ENCODE measurements around the gene TRIM4.
"Not testable (repeated sequence)": the region's sequence is repeated elsewhere in the genome, so short reads cannot be mapped to it uniquely, and the experiment has no call there.

The TRIM4 gene

DNA sequence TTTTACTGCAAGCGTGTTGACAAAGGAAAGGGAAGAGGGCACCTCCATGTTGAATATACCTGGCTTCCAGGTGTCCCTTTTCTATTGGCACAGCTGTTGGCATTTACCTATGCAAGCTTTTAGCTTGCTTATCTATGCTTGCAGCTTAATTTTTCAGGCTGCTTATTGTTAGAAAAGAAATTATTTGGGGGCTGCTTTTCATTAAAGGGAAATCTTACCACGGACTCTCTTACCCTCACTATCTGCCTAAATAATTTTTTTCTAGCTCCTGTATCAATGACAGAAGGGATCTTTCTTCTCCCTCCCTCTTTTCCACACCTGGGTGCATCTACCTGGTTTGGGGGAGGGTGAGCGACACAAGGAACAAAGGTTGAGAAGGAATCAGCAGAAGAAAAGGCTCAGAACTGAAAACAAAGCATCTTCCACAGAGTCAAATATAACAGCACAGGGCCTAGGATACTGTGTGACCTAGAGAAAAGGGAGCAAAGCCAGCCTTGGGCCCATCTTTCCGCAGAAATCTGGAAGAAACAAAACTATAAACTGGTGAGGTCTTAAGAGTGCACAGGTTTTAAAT, 25.3 kb upstream of the TRIM4 start:
- Histone ChIP-seq H3K4me3 (replicated peaks; ENCODE audit: insufficient read depth, low read length) (no peak overlapping the region), H3K27ac (replicated peaks) (no peak overlapping the region), H3K27me3 (ENCODE audit: insufficient read depth, poor library complexity, severe bottlenecking) (peaks cover 7% of the 10 kb centered on the region)
- TF ChIP-seq, protein P1, sequence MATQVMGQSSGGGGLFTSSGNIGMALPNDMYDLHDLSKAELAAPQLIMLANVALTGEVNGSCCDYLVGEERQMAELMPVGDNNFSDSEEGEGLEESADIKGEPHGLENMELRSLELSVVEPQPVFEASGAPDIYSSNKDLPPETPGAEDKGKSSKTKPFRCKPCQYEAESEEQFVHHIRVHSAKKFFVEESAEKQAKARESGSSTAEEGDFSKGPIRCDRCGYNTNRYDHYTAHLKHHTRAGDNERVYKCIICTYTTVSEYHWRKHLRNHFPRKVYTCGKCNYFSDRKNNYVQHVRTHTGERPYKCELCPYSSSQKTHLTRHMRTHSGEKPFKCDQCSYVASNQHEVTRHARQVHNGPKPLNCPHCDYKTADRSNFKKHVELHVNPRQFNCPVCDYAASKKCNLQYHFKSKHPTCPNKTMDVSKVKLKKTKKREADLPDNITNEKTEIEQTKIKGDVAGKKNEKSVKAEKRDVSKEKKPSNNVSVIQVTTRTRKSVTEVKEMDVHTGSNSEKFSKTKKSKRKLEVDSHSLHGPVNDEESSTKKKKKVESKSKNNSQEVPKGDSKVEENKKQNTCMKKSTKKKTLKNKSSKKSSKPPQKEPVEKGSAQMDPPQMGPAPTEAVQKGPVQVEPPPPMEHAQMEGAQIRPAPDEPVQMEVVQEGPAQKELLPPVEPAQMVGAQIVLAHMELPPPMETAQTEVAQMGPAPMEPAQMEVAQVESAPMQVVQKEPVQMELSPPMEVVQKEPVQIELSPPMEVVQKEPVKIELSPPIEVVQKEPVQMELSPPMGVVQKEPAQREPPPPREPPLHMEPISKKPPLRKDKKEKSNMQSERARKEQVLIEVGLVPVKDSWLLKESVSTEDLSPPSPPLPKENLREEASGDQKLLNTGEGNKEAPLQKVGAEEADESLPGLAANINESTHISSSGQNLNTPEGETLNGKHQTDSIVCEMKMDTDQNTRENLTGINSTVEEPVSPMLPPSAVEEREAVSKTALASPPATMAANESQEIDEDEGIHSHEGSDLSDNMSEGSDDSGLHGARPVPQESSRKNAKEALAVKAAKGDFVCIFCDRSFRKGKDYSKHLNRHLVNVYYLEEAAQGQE (IDR thresholded peaks at IDR 0.05; ENCODE audit: insufficient replicate concordance, low read depth), result no peak
- TF ChIP-seq GABPA (IDR thresholded peaks at IDR 0.05; ENCODE audit: low read depth), result no peak
- no peak for TF ChIP-seq SPI1 (IDR thresholded peaks at IDR 0.05; ENCODE audit: borderline replicate concordance, low read depth)
- no peak for DNase-seq (ENCODE audit: low read depth in 1 of 2, low spot score in 1 of 2)

DNA sequence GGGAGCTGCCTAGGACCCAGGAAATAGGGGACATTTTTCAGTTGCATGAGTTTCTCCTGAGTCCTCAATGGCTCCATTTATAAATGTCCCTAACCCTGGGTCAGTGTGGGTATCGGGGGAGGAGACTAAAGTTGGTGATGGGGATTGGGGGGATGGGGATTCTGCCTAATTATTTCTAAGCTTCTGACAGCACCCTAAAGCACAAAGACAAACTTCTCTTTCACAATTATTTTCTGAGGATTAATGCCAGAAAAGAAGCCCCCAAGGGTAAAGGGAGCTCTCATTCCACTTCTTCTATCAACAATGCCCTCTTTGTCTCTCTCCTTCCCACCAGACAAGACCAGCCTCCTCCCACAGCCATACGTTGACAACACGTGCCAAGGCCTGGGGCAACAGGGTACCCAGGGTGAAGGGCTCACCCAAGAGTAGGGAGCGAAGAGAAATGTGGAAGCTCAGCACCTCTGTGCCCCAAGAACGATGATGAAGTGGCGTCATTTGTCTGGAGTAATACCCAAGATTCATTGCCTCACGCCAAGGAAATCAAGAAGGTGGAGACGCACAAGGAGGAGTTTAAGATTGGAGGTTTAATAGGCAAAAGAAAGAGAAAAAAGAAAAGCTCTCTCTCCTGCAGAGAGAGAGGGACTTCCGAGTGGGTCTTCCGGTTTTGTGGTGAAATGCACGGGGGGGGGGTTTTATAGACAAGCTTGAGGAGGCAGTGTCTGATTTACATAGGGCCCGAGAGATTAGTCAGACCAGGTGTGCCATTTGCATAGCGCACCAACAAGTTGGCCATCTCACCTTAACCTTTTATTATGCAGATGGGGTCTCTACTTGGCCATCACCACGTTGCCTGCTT, 24.5 kb upstream of the TRIM4 start:
- Histone ChIP-seq H3K27ac (replicated peaks) (no peak overlapping the region), H3K27me3 (ENCODE audit: insufficient read depth, poor library complexity, severe bottlenecking) (peaks cover 7% of the 10 kb centered on the region), H3K4me3 (replicated peaks; ENCODE audit: insufficient read depth, low read length) (no peak overlapping the region)
- DNase-seq (ENCODE audit: low read depth in 1 of 2, low spot score in 1 of 2), result no peak
- TF ChIP-seq GABPA (IDR thresholded peaks at IDR 0.05; ENCODE audit: low read depth) (no peak), SPI1 (IDR thresholded peaks at IDR 0.05; ENCODE audit: borderline replicate concordance, low read depth) (no peak), POLR2AphosphoS5 (IDR thresholded peaks at IDR 0.05; ENCODE audit: low read depth) (no peak)
- TF ChIP-seq, protein P2, sequence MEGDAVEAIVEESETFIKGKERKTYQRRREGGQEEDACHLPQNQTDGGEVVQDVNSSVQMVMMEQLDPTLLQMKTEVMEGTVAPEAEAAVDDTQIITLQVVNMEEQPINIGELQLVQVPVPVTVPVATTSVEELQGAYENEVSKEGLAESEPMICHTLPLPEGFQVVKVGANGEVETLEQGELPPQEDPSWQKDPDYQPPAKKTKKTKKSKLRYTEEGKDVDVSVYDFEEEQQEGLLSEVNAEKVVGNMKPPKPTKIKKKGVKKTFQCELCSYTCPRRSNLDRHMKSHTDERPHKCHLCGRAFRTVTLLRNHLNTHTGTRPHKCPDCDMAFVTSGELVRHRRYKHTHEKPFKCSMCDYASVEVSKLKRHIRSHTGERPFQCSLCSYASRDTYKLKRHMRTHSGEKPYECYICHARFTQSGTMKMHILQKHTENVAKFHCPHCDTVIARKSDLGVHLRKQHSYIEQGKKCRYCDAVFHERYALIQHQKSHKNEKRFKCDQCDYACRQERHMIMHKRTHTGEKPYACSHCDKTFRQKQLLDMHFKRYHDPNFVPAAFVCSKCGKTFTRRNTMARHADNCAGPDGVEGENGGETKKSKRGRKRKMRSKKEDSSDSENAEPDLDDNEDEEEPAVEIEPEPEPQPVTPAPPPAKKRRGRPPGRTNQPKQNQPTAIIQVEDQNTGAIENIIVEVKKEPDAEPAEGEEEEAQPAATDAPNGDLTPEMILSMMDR (IDR thresholded peaks at IDR 0.05; ENCODE audit: insufficient read depth, low read length), result no peak
- TF ChIP-seq, protein P1 (IDR thresholded peaks at IDR 0.05; ENCODE audit: insufficient replicate concordance, low read depth), result no peak

DNA sequence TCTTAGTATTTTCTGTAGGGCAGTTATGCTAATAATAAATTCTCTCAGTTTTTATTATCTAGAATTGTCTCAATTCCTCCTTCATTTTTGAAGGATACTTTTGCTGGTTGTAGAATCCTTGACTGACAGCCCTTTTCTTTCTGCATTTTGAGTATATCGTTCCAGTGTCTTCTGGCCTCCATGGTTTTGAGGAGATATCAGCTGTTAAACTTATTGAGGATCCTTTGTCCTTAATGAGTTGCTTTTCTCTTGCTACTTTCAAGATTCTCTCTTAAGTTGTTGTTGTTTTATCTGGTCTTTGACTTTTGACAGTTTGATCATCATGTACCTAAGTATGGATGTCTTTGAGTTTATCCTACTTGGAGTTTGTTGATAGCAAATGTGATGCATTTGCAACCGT, 19.0 kb upstream of the TRIM4 start:
- no peak overlapping the region for H3K4me3 ChIP-seq (replicated peaks; ENCODE audit: insufficient read depth, low read length)
- H3K27me3 ChIP-seq (ENCODE audit: insufficient read depth, poor library complexity, severe bottlenecking), result peaks cover 7% of the 10 kb centered on the region
- no peak for DNase-seq (ENCODE audit: low read depth in 1 of 2, low spot score in 1 of 2)
- no peak overlapping the region for H3K27ac ChIP-seq (replicated peaks)
- no peak for TF ChIP-seq SPI1 (IDR thresholded peaks at IDR 0.05; ENCODE audit: borderline replicate concordance, low read depth)
- no peak for TF ChIP-seq GABPA (IDR thresholded peaks at IDR 0.05; ENCODE audit: low read depth)
- TF ChIP-seq, protein P2 (IDR thresholded peaks at IDR 0.05; ENCODE audit: insufficient read depth, low read length), result no peak

DNA sequence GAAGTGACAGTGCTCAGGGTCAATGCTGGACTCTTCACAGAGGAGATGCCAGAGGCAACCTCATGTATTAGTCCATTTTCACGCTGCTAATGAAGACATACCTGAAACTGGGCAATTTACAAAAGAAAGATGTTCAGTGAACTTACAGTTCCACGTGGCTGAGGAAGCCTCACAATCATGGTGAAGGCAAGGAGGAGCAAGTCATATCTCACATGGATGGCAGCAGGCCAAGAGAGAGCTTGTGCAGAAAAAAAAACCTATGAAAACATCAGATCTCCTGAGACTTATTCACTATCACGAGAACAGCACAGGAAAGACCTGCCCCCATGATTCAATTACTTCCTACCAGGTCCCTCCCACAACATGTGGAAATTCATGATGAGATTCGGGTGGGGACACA, 15.7 kb upstream of the TRIM4 start:
- not testable (repeated sequence) for H3K4me3 ChIP-seq (replicated peaks; ENCODE audit: insufficient read depth, low read length); H3K27me3 ChIP-seq (ENCODE audit: insufficient read depth, poor library complexity, severe bottlenecking); H3K27ac ChIP-seq (replicated peaks); DNase-seq (ENCODE audit: low read depth in 1 of 2, low spot score in 1 of 2)

All from HL-60 (cell line).